Limb (tissue), 2 donors: Measurements from ENCODE around the gene ZNRF4.

Source experiments
- DNase-seq, 2 donors: peaks; one replicate each; pipeline ENCODE4 v3.0.0-alpha.2; 2016; ENCODE audit errors: extremely low spot score in 2 of 2

ZNRF4 gene

GRCh38 chr19:5440299-5440698 is 14.9 kb upstream of the ZNRF4 start:
- no peak for DNase-seq

GRCh38 chr19:5443723-5444122 is 11.5 kb upstream of the ZNRF4 start:
- no peak for DNase-seq

GRCh38 chr19:5444431-5444830 is 10.8 kb upstream of the ZNRF4 start:
- no peak for DNase-seq

- no peak for DNase-seq
Observed at GRCh38 chr19:5445071-5445470, 10.1 kb upstream of the ZNRF4 start.

- peak in 1 of 2 donors; percentile 39 for DNase-seq
Observed at GRCh38 chr19:5445561-5446055, 9.6 kb upstream of the ZNRF4 start.

GRCh38 chr19:5447700-5448311 is 7.4 kb upstream of the ZNRF4 start:
- DNase-seq, result no peak

- no peak for DNase-seq
Observed at GRCh38 chr19:5448374-5448773, 6.8 kb upstream of the ZNRF4 start.

- DNase-seq, result no peak
Observed at GRCh38 chr19:5450482-5451126, 4.6 kb upstream of the ZNRF4 start.

GRCh38 chr19:5451494-5451893 is 3.7 kb upstream of the ZNRF4 start:
- DNase-seq, result no peak

GRCh38 chr19:5452594-5453565 is 2.3 kb upstream of the ZNRF4 start:
- no peak for DNase-seq

- no peak for DNase-seq
Observed at GRCh38 chr19:5454743-5455142, 474 bp upstream of the ZNRF4 start.

- no peak for DNase-seq
Observed at GRCh38 chr19:5456130-5456840, 1.1 kb downstream of the ZNRF4 start.

GRCh38 chr19:5456841-5457200 is 1.6 kb downstream of the ZNRF4 start:
- no peak for DNase-seq

- no peak for DNase-seq
Observed at GRCh38 chr19:5457709-5458108, 2.5 kb downstream of the ZNRF4 start.

- no peak for DNase-seq
Observed at GRCh38 chr19:5458420-5458819, 3.2 kb downstream of the ZNRF4 start.

- DNase-seq, result no peak
Observed at GRCh38 chr19:5459360-5459759, 4.1 kb downstream of the ZNRF4 start.

GRCh38 chr19:5460748-5461147 is 5.5 kb downstream of the ZNRF4 start:
- DNase-seq, result no peak

GRCh38 chr19:5463959-5464358 is 8.7 kb downstream of the ZNRF4 start:
- no peak for DNase-seq

- DNase-seq, result no peak
Observed at GRCh38 chr19:5466072-5466471, 10.9 kb downstream of the ZNRF4 start.

- DNase-seq, result peak; percentile 52 to 71
Observed at GRCh38 chr19:5466814-5467291, 11.6 kb downstream of the ZNRF4 start.

GRCh38 chr19:5470264-5470671 is 15.1 kb downstream of the ZNRF4 start:
- no peak for DNase-seq
